WI38 (cell line): Measurements from ENCODE around the gene PPP2R5D.
"Not testable (repeated sequence)": the region's sequence is repeated elsewhere in the genome, so short reads cannot be mapped to it uniquely, and the experiment has no call there.

Experiments
- H3K4me3 ChIP-seq: 2 replicates; pipeline ENCODE4 v1.5.1; 2011; ENCODE audit warnings: low read depth, mild to moderate bottlenecking, control low read depth, low read length
- TF ChIP-seq, protein P1 (sequence below): IDR thresholded peaks from 2 replicates; pipeline ENCODE4 v1.5.1; 2012; ENCODE audit warnings: low read depth, mild to moderate bottlenecking, control low read depth, low read length

PPP2R5D gene

DNA sequence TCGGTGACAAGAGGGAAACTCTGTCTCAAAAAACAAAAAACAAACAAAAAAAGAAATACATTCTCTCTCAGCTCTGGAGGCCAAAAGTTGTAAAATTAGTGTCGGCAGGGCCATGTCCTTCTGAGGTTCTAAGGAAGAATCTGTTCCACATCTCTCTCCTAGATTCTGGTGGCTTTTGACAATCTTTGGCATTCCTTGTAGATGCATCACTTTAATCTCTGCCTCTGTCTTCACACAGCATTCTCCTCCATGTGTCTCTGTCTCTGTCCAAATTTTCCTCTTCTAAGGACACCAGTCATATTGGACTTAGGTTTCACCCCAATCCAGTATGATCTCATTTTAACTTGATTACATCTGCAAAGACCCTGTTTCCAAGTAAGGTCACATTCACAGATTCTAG, 9.1 kb downstream of the PPP2R5D start:
- TF ChIP-seq, protein P1, sequence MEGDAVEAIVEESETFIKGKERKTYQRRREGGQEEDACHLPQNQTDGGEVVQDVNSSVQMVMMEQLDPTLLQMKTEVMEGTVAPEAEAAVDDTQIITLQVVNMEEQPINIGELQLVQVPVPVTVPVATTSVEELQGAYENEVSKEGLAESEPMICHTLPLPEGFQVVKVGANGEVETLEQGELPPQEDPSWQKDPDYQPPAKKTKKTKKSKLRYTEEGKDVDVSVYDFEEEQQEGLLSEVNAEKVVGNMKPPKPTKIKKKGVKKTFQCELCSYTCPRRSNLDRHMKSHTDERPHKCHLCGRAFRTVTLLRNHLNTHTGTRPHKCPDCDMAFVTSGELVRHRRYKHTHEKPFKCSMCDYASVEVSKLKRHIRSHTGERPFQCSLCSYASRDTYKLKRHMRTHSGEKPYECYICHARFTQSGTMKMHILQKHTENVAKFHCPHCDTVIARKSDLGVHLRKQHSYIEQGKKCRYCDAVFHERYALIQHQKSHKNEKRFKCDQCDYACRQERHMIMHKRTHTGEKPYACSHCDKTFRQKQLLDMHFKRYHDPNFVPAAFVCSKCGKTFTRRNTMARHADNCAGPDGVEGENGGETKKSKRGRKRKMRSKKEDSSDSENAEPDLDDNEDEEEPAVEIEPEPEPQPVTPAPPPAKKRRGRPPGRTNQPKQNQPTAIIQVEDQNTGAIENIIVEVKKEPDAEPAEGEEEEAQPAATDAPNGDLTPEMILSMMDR, result no peak
- H3K4me3 ChIP-seq, result no peak overlapping the region

DNA sequence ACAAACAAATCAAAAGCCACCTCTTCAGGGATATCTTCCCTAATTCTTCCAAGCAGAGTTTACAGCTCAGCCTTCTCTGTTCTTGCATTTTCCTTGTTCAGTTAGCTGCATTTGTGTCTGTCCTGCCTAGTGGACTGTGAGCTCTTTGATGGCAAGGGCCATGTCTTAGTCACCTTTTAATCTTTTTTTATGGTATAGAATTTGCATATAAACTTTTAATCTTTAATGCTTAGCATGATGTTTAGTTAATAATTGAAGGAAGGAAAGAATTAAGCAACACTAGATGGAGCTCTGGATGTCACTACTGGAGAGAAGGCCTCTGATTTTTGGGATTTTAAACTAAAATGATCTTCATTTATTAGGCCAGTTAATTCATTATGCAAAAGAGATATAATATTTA, 12.1 kb downstream of the PPP2R5D start:
- no peak overlapping the region for H3K4me3 ChIP-seq
- TF ChIP-seq, protein P1, result no peak

DNA sequence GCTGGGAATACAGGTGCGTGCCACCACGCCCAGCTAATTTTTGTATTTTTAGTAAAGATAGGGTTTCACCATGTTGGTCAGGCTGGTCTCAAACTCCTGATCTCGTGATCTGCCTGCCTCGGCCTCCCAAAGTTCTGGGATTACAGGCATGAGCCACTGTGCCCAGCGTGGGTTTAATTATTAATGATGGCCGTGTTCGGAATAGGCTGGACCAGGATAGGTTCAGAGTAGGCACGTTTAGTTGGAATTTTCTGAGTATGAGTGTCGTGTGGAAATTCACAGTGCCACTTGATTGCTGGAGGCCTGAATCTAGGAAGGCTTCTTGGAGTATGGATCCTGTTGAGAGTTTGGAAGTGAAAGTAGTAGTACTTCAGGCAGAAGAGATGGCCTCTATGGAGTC, 13.8 kb downstream of the PPP2R5D start:
- H3K4me3 ChIP-seq, result not testable (repeated sequence)

DNA sequence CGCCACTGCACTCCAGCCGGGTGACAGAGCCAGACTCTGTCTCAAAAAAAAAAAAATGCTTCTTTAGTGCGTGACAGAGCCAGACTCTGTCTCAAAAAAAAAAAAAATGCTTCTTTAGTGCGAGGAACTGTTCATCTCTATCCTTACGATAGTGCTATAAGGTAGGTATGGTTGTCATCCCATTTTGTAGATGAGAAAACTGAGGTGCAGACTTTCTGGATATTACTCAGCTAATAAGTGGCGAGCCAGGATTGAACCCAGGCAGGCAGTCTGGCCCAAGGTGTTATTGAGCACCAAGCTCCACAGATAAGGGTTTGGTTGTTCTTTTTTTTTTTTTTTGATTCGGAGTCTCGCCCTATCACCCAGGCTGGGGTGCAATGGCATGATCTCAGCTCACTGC, 17.5 kb downstream of the PPP2R5D start:
- TF ChIP-seq, protein P1, result no peak
- no peak overlapping the region for H3K4me3 ChIP-seq

DNA sequence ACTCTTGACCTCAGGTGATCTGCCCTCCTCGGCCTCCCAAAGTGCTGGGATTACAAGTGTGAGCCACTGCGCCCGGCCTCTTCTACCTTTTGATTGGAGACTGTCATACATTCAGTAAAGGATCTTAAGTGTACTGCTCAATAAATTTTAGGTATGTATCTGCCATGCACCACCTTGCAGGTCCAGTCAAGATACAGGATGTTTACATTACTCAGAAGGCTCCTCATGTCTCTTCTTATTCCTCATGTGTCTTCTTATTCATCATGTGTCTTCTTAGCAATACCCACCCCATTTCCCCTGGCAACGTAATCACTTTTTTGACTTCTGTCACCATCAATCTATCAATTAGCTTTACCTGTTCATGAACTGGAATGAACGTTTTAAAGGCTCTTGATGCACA, 21.5 kb downstream of the PPP2R5D start:
- TF ChIP-seq, protein P1, result no peak
- H3K4me3 ChIP-seq, result no peak overlapping the region

DNA sequence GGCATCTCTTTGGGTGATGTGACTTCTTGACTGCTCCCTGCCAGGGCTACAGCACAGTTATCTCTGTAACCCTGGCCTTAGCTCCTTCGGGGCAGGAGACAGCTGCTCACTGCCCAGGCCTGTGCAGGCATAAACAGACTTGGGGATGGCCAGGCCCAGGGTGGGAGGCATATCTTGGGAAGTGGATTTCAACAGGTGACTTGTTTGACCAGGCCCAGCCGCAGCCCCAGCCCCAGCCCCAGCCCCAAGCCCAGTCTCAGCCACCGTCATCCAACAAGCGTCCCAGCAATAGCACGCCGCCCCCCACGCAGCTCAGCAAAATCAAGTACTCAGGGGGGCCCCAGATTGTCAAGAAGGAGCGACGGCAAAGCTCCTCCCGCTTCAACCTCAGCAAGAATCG, 21.9 kb downstream of the PPP2R5D start:
- no peak overlapping the region for H3K4me3 ChIP-seq
- TF ChIP-seq, protein P1, result no peak

DNA sequence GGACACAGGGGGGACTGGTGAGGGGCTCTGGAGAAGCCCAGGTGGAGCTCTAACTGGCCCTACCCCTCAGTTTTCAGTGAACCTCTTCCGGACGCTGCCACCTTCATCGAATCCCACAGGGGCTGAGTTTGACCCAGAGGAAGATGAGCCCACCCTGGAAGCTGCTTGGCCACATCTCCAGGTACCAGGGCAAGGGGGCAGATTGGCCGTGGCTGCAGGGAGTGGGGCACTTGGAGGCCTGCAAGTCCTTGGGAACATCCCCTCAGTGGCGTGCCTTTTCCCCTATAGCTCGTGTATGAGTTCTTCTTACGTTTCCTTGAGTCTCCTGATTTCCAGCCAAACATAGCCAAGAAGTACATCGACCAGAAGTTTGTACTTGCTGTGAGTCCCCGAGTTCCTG, 22.8 kb downstream of the PPP2R5D start:
- H3K4me3 ChIP-seq, result no peak overlapping the region
- TF ChIP-seq, protein P1, result no peak

DNA sequence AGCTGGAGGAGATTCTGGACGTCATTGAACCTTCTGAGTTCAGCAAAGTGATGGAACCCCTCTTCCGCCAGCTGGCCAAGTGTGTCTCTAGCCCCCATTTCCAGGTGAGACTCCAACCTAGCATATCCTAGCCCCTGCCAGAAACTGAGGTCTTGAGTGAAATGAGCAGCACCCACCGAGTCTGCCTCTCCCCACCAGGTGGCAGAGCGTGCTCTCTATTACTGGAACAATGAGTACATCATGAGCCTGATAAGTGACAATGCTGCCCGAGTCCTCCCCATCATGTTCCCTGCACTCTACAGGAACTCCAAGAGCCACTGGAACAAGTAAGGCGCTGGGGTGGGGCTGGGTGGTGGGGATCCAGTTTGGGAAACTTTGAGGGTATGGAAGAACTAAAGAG, 24.8 kb downstream of the PPP2R5D start:
- TF ChIP-seq, protein P1, result peak; percentile 40
- H3K4me3 ChIP-seq, result no peak overlapping the region
